GDM1 (cell line): ENCODE results near the gene HSPA12A.
"Not testable (repeated sequence)": the region's sequence is repeated elsewhere in the genome, so short reads cannot be mapped to it uniquely, and the experiment has no call there.

Experiments
- DNase-seq: peaks from one replicate; lab custom pipeline; 2025; lab: John Stamatoyannopoulos, UW

HSPA12A gene

DNA sequence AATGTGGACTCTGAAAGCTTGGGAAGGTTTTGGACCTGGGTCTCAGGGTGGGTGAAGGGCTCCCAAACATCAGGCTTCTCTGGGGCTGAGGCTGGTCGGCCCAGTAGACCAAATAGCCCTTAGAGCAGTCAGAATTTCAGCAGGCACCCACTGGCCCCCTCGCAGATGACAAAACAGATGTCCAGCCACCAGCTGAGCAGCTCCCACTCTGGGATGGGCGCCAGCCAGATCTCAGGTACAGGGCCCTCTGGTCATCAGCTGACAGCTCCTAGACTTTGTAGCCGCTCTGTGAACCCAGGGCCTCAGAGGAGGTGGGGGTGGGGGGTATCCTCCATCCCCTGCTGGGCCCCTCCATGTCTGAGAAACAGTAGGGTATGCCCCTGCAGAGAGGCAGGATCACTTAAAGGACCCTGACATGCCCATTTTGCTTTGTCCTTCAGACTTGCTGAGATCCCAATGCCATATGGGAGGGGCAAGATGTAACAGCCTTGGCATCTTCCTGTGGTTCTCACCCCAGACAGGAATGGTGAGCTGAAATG, 26.5 kb downstream of the HSPA12A start:
- no peak for DNase-seq

DNA sequence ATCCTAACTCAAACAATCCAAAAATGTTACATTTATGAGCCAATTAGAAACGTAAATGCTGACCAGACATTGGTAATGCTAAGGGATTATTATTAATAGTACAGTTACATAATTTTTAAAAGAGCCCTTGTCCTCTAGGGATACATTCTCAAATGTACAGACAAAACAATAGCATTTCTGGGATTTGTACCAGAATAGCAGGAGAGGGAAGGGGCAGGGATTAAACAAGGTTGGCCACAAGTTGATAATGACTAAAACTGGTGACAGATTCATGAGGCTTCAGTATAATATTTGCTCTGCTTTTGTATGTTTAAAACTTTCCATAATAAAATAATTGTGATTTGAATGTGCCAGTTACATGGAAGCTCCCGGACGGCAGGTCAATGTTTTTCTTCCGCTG, 27.0 kb downstream of the HSPA12A start:
- DNase-seq = no peak

GRCh38 chr10:116713846-116714245, 28.5 kb downstream of the HSPA12A start:
- DNase-seq = no peak

GRCh38 chr10:116712989-116713543, 29.3 kb downstream of the HSPA12A start:
- DNase-seq = no peak

DNA sequence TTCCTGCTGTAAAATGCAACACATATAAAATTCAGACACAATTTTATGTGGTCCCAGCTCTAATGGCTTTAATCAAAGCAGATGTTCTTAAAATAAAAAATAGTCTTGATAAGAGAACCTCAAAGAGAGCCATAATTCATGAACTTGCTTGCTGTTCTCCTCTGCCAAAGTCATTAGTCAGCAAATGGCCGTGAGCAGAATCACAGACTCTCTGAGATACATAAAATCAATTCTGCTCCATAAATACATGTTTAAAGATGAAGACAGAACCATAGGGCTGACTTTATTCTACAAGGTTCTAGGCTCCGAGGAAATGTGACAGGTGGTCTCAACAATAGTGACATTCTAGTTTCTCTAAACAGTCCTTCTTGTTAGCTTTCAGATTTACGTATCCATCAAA, 29.8 kb downstream of the HSPA12A start:
- no peak for DNase-seq

DNA sequence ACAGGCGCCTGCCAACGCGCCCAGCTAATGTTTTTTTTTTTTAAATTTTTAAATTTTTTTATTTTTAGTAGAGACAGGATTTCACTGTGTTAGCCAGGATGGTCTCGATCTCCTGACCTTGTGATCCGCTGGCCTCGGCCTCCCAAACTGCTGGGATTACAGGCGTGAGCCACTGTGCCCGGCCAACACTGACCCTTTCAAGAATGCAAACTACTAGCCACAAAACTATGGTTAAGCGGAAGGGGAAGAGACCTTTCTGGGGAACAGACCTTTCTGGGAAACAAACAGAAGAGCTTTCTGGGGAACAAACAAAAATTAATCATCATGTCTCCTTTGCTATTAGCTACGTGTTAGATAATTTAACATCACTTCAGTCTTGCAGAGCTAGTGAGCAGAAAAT, 30.6 kb downstream of the HSPA12A start:
- not testable (repeated sequence) for DNase-seq

GRCh38 chr10:116710076-116710475, 32.3 kb downstream of the HSPA12A start:
- DNase-seq = no peak

DNA sequence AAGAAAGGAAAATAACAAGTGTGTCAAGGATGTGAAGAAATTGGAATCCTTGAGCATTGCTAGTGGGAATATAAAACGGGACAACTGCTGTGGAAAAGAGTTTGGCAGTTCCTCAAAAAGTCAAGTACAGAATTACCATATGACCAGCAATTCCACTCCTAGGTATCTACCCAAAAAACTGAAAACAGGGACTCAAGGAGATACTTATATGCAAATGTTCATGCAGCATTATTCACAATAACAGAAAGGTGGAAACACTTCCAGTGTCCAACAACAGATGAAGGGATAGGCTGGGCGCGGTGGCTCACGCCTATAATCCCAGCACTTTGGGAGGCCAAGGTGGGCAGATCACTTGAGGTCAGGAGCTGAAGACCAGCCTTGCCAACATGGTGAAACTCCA, 33.5 kb downstream of the HSPA12A start:
- no peak for DNase-seq

- no peak for DNase-seq
Measured at GRCh38 chr10:116708391-116708821, 34.0 kb downstream of the HSPA12A start.

DNA sequence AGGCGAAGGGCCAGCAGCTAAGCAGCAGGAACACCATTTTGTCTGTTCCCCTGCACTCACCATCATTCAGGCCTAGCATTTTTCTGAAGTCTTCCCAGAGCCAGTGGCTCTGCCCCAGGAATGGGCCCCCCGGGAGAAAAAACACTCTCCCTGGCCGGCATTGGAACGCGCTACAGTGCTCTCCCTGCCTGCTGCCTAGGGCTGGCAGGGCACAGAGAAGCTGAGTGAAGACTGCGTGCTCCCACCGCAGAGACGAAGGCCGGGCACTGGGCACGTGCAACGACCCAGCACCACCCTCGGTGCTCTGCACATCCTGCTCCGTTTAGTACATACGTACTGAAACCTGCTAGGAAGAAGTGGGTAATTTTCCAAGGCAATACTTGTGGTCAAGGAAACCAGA, 34.4 kb downstream of the HSPA12A start:
- DNase-seq = no peak

DNA sequence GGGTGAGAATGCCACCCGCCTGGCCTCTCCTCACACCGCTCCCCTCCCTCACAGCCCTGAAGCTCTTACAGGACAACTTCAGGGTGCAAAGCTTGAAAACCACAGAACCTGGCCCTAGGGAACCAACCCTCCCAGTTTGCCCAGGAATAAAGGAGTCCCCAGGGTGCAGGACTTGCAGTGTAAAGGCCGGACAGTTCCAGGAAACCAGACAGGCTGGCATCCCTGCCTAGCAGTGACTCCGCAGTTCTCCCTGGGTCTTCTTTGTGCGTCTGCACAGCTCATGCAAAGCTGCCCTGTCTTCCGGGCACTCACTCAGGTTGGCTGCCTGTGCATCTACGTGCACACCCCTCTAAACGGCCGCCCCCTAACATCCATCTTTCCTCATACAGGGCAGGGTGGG, 36.1 kb downstream of the HSPA12A start:
- DNase-seq = no peak

- no peak for DNase-seq
Measured at GRCh38 chr10:116705498-116705897, 36.9 kb downstream of the HSPA12A start.

GRCh38 chr10:116704926-116705325, 37.4 kb downstream of the HSPA12A start:
- DNase-seq = no peak

- no peak for DNase-seq
Measured at GRCh38 chr10:116702165-116702564, 40.2 kb downstream of the HSPA12A start.

GRCh38 chr10:116699471-116700150, 42.8 kb downstream of the HSPA12A start:
- DNase-seq = no peak

GRCh38 chr10:116699049-116699448, 43.3 kb downstream of the HSPA12A start:
- no peak for DNase-seq

GRCh38 chr10:116698364-116698763, 44.0 kb downstream of the HSPA12A start:
- DNase-seq = no peak

DNA sequence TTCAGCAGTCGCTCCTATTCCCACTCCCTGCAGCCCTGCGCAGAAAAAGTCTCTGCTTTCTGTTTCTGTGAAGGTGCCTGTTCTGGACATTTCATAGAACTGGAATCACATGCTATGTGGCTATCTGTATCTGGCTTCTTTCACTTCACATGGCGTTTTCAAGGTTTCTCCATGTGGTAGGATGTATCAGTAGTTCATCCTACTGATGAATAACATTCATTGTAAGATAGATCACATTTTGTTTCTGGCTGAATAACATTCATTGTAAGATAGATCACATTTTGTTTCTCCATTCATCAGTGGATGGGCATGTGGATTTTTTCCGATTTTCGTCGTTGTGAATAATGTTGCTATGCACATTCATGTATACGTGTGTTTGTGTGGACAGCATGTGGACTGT, 44.5 kb downstream of the HSPA12A start:
- DNase-seq = no peak

- DNase-seq = no peak
Measured at GRCh38 chr10:116696919-116697318, 45.4 kb downstream of the HSPA12A start.

GRCh38 chr10:116694927-116695268, 47.5 kb downstream of the HSPA12A start:
- DNase-seq = no peak

- DNase-seq = no peak
Measured at GRCh38 chr10:116694243-116694926, 48.0 kb downstream of the HSPA12A start.

GRCh38 chr10:116692225-116692624, 50.1 kb downstream of the HSPA12A start:
- DNase-seq = no peak

DNA sequence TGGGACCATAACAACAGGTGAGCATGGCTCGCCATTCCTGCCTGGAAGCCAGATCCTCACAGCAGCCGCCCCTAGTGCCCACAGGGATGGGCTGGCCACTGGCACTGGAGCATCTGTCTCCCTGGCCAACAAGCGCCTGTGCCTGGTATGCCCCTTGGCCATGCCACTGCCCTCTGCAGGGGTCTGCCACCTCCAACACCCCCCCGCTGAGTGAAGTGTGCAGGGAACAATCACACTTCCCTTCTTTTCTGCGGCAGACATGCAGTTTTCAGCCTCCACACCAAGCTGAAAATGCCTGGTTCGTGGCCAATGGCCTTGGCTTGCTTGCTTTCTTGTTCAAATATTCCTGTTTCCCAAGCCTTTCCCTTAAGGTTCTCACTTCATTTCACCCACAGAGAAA, 50.7 kb downstream of the HSPA12A start:
- DNase-seq = no peak
